Suprapubic skin (tissue), 4 donors: Measurements from ENCODE around the gene PLEKHG4B. TPM values are rescaled to one million over a fixed set of nuclear protein-coding genes. Genes with fewer than 3 reads are reported as not detected.
A peak's percentile ranks its signal among the peaks of the same experiment; 100 is the strongest.
"Not testable (repeated sequence)": the region's sequence is repeated elsewhere in the genome, so short reads cannot be mapped to it uniquely, and the experiment has no call there.

Experiments used
- DNase-seq, 2 donors: peaks; one replicate each; pipeline ENCODE4 v3.0.0-alpha.2; 2019; ENCODE audit warnings: low spot score in 2 of 2
- H3K27ac ChIP-seq: fragments of 200-600 bp; sonication (generic); one replicate; pipeline ENCODE4 v1.5.1; 2019
- H3K27me3 ChIP-seq: fragments of 200-600 bp; sonication (generic); one replicate; pipeline ENCODE4 v1.5.1; 2019
- H3K36me3 ChIP-seq: fragments of 200-600 bp; sonication (generic); one replicate; pipeline ENCODE4 v1.5.1; 2019
- H3K4me1 ChIP-seq: fragments of 200-600 bp; sonication (generic); one replicate; pipeline ENCODE4 v1.5.1; 2019
- H3K4me3 ChIP-seq: fragments of 200-600 bp; sonication (generic); one replicate; pipeline ENCODE4 v1.5.1; 2019; ENCODE audit warnings: mild to moderate bottlenecking
- H3K9me3 ChIP-seq: fragments of 200-600 bp; sonication (generic); one replicate; pipeline ENCODE4 v1.5.1; 2019
- EP300 ChIP-seq: sonication (generic); formaldehyde crosslinking; IDR thresholded peaks from one replicate; pipeline ENCODE4 v1.6.1; 2017; ENCODE audit warnings: antibody characterized with exemption
- POLR2A ChIP-seq, 2 donors: fragments of 450-650 bp; IDR thresholded peaks; one replicate each; pipeline ENCODE4 v1.6.1; 2017; ENCODE audit warnings: antibody characterized with exemption in 2 of 2, mild to moderate bottlenecking in 2 of 2, moderate library complexity in 2 of 2
- POLR2AphosphoS5 ChIP-seq, 3 donors: sonication (generic); formaldehyde crosslinking; IDR thresholded peaks; one replicate each; pipeline ENCODE4 v1.6.1; 2017; ENCODE audit warnings: antibody characterized with exemption in 3 of 3
- WGBS: methylation state at CpG from one replicate; pipeline ENCODE4 v1.1.5; 2018; 5-methylcytosine and 5-hydroxymethylcytosine counted together
- total RNA-seq, 4 donors: library from RNA; depleted of rRNA; stranded (reverse); fragments of >200 nt; gene quantifications; one replicate each; pipeline ENCODE4 v1.1.0, GENCODE V29; 2016
- TF ChIP-seq, protein P1 (sequence below), 2 donors: fragments of 200-600 bp in 1 of 2; fragments of 450-650 bp in 1 of 2; sonication (generic) in 1 of 2; IDR thresholded peaks; one replicate each; pipeline ENCODE4 v1.5.1; 2016 to 2019; ENCODE audit warnings: antibody characterized with exemption in 2 of 2, mild to moderate bottlenecking in 1 of 2, moderate library complexity in 1 of 2

Gene PLEKHG4B
- total RNA-seq, 4 donors from 2014 or later: 0.45 to 2.4 (median 1.2) TPM

DNA sequence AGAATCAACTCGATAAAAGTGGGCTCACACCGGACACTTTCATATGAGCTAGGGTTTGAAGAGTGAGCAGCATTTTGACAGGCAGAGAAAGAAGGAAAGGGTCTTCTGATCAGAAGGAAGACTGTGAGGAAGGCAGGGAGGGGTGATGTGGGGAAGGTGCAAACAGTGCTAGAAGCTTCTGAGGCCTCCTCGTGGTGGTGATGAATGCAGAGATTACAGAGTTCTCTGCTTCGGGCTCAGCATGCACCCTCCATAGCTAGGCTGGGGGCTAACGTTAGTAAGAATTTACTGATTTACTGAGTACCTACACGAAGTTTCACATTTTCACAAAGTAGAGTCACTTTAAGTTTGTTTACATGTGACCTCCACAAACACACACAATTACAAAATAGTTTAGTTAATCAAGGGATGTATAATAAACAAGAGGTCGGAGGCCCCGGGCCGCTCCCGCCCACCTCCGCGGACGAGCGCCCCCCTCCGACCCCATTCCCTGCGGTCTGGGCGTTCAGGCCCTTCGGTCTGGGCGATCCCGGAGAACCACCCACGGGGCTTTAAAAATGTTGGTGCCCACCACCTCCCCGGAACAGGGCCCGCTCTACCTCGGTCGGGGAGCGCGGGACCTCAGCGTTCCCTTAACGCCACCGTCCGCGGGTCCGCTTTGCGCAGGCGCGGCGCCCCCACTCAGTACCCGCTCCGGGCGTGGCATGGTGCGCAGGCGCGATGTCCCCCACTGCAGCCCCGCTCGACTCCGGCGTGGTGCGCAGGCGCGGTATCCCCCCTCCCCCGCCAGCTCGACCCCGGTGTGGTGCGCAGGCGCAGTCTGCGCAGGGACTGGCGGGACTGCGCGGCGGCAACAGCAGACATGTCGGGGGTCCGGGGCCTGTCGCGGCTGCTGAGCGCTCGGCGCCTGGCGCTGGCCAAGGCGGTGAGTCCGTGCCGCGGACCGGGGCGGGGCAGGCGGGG, 125.8 kb downstream of the PLEKHG4B start, which contains the start of the genes CCDC127 and SDHA:
TSS of gene CCDC127 (minus strand) at position 660 of the 963 bp plus-strand sequence. CDS start 1,304 bp downstream, outside the sequence.
TSS of gene SDHA (plus strand) at position 827 of the 963 bp plus-strand sequence. CDS start at position 863, 36 bp downstream.
- 2% methylated on average over 21 of the region's 75 CpGs for WGBS
- H3K36me3 ChIP-seq, H3K9me3 ChIP-seq, H3K27me3 ChIP-seq: not testable (repeated sequence)
- peak within 1 kb of the TSS; percentile 94 for H3K27ac ChIP-seq
- H3K4me1 ChIP-seq: peaks cover 45% of the 10 kb centered on the region
- TF ChIP-seq POLR2AphosphoS5 (IDR thresholded peaks at IDR 0.05) (peak in 1 of 3 donors; percentile 77), POLR2A (IDR thresholded peaks at IDR 0.05) (peak in 1 of 2 donors; percentile 88)
- TF ChIP-seq, protein P1, sequence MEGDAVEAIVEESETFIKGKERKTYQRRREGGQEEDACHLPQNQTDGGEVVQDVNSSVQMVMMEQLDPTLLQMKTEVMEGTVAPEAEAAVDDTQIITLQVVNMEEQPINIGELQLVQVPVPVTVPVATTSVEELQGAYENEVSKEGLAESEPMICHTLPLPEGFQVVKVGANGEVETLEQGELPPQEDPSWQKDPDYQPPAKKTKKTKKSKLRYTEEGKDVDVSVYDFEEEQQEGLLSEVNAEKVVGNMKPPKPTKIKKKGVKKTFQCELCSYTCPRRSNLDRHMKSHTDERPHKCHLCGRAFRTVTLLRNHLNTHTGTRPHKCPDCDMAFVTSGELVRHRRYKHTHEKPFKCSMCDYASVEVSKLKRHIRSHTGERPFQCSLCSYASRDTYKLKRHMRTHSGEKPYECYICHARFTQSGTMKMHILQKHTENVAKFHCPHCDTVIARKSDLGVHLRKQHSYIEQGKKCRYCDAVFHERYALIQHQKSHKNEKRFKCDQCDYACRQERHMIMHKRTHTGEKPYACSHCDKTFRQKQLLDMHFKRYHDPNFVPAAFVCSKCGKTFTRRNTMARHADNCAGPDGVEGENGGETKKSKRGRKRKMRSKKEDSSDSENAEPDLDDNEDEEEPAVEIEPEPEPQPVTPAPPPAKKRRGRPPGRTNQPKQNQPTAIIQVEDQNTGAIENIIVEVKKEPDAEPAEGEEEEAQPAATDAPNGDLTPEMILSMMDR (IDR thresholded peaks at IDR 0.05): peak in 1 of 2 donors; percentile 7
- peak; percentile 97 for DNase-seq
- peak within 1 kb of the TSS; percentile 100 for H3K4me3 ChIP-seq

- no peaks in the 10 kb centered on the region for H3K27me3 ChIP-seq
- peak overlapping the region; percentile 100 for H3K4me3 ChIP-seq
- H3K9me3 ChIP-seq: no peaks in the 10 kb centered on the region
- peaks cover 51% of the 10 kb centered on the region for H3K4me1 ChIP-seq
- TF ChIP-seq POLR2AphosphoS5 (IDR thresholded peaks at IDR 0.05): no peak
- TF ChIP-seq EP300: no peak
- H3K27ac ChIP-seq: peak overlapping the region; percentile 94
- DNase-seq: no peak
- peaks cover 2% of the 10 kb centered on the region for H3K36me3 ChIP-seq
- 0% methylated on average over 9 of the region's 73 CpGs for WGBS
These were observed 126.7 kb downstream of the PLEKHG4B start for GRCh38 chr5:218457-219291.

DNA sequence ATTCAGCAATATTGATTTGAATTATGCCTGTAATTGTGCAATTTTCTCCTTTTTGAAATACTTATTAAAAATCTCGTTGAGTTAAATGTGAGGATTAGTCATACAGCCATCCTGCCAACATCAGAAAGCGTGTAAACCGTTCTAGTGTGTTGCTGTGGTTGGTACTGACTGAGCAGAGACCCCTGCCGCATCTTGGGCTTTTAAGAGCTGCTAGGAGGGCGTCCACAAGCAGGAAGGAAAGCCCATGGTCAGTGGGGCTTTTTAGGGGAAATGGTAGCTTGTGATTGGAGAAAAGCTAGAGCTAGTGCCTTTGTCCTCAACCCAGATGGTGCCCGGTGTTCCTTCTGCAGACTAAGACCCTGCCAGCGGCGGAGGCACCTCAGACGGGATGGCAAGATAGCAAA, 127.5 kb downstream of the PLEKHG4B start:
- H3K27ac ChIP-seq: peak overlapping the region; percentile 94
- H3K4me3 ChIP-seq: peak overlapping the region; percentile 100
- no peaks in the 10 kb centered on the region for H3K27me3 ChIP-seq
- H3K36me3 ChIP-seq: peaks cover 6% of the 10 kb centered on the region
- H3K9me3 ChIP-seq: no peaks in the 10 kb centered on the region
- H3K4me1 ChIP-seq: peaks cover 51% of the 10 kb centered on the region
- DNase-seq: no peak
- 10% methylated on average over 9 of the region's 9 CpGs for WGBS
- no peak for TF ChIP-seq POLR2AphosphoS5 (IDR thresholded peaks at IDR 0.05)
- TF ChIP-seq, protein P1 (IDR thresholded peaks at IDR 0.05): no peak
- TF ChIP-seq EP300: no peak
- no peak for TF ChIP-seq POLR2A (IDR thresholded peaks at IDR 0.05)

DNA sequence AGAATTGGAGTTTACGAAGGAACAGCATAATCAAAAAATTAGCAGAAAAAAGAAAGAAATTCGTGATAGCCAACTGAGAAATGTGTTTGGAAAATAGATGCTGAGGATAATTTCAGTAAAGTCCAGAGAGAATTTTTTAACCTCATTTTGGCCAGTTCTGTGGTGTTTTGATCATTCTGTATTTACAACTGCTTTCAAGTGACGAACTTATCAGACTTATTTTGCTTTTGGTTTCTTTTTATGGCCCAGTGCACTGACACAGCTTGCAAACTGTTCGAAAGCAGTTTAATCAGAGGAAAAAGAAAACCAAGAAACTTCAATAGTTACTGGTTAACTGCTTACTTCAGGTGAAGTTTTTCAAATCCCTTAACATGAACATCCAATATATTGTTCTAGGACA, 128.0 kb downstream of the PLEKHG4B start:
- TF ChIP-seq, protein P1 (IDR thresholded peaks at IDR 0.05): no peak
- TF ChIP-seq EP300 (no peak), POLR2A (IDR thresholded peaks at IDR 0.05) (no peak), POLR2AphosphoS5 (IDR thresholded peaks at IDR 0.05) (no peak)
- Histone ChIP-seq H3K27me3 (no peaks in the 10 kb centered on the region), H3K36me3 (peaks cover 11% of the 10 kb centered on the region), H3K27ac (peak overlapping the region; percentile 12), H3K9me3 (no peaks in the 10 kb centered on the region), H3K4me3 (peak overlapping the region; percentile 100), H3K4me1 (peaks cover 46% of the 10 kb centered on the region)
- 37% methylated on average over 4 of the region's 4 CpGs for WGBS
- no peak for DNase-seq

GRCh38 chr5:222951-223715, 131.2 kb downstream of the PLEKHG4B start:
- 61% methylated on average over 6 of the region's 6 CpGs for WGBS

More at GRCh38 chr5:222951-223715, 131.2 kb downstream of the PLEKHG4B start:
- H3K4me3 ChIP-seq, DNase-seq, H3K27ac ChIP-seq, H3K9me3 ChIP-seq, H3K27me3 ChIP-seq: not testable (repeated sequence)
- peaks cover 34% of the 10 kb centered on the region for H3K4me1 ChIP-seq
- peaks cover 43% of the 10 kb centered on the region for H3K36me3 ChIP-seq
